22Rv1 (cell line): Measurements from ENCODE around the gene ATG14.

Source experiments
- CTCF ChIP-seq: fragments of 450-650 bp; IDR thresholded peaks from 2 replicates; pipeline ENCODE4 v1.5.1; 2017; ENCODE audit warnings: mild to moderate bottlenecking
- ZFX ChIP-seq: fragments of 450-650 bp; IDR thresholded peaks from 2 replicates; pipeline ENCODE4 v1.6.1; 2017; ENCODE audit warnings: antibody characterized with exemption, borderline replicate concordance

- TF ChIP-seq CTCF (no peak), ZFX (no peak)
Observed at GRCh38 chr14:55348766-55349453, 62.7 kb downstream of the ATG14 start.
